RCC 7860 (cell line): ENCODE measurements around the gene CEP68.
"Not testable (repeated sequence)": the region's sequence is repeated elsewhere in the genome, so short reads cannot be mapped to it uniquely, and the experiment has no call there.

Experiments
- DNase-seq: peaks from one replicate; pipeline ENCODE4 v3.0.0-alpha.2; 2015; ENCODE audit warnings: low spot score
- FAIRE-seq: peaks from 2 replicates; lab custom pipeline; 2012; peaks lifted over from hg19 to GRCh38; lab: Jason Lieb, UNC

The CEP68 gene

GRCh38 chr2:65129286-65129825 is 73.1 kb downstream of the CEP68 start:
- DNase-seq (no peak), FAIRE-seq (no peak)

- DNase-seq (peak; percentile 97), FAIRE-seq (peak; percentile 76)
Observed at GRCh38 chr2:65129826-65130663, 73.8 kb downstream of the CEP68 start, which contains the start of gene RAB1A. Gene RAB1A (minus strand): TSS chr2:65130106. CDS start chr2:65129915, 191 bp downstream.

- no peak for FAIRE-seq
- no peak for DNase-seq
Observed at GRCh38 chr2:65130664-65131175, 74.5 kb downstream of the CEP68 start.

- not testable (repeated sequence) for FAIRE-seq, DNase-seq
Observed at GRCh38 chr2:65132930-65133329, 76.7 kb downstream of the CEP68 start.

- no peak for FAIRE-seq
- no peak for DNase-seq
Observed at GRCh38 chr2:65133626-65134025, 77.4 kb downstream of the CEP68 start.

GRCh38 chr2:65134158-65134557 is 77.9 kb downstream of the CEP68 start:
- FAIRE-seq (no peak), DNase-seq (no peak)

GRCh38 chr2:65136253-65136652 is 80.0 kb downstream of the CEP68 start:
- no peak for FAIRE-seq

More at GRCh38 chr2:65136253-65136652, 80.0 kb downstream of the CEP68 start:
- DNase-seq = no peak
